H9 (cell line): Measurements from ENCODE around the gene HBS1L. TPM values are rescaled to one million over a fixed set of nuclear protein-coding genes. Genes with fewer than 3 reads are reported as not detected.
A peak's percentile ranks its signal among the peaks of the same experiment; 100 is the strongest.

ENCODE experiments used
- DNase-seq: peaks from one replicate; pipeline ENCODE4 v3.0.0-alpha.2; 2017
- H2AFZ ChIP-seq: one replicate; pipeline ENCODE4 v1.6.1; 2013; ENCODE audit warnings: mild to moderate bottlenecking, low read length, control low read depth, moderate library complexity
- H2AK5ac ChIP-seq: 2 replicates; pipeline ENCODE4 v1.6.1; 2013; ENCODE audit warnings: low read length, control low read depth, mixed read lengths; ENCODE audit not compliant: insufficient read length
- H2BK120ac ChIP-seq: one replicate; pipeline ENCODE4 v1.6.1; 2013; ENCODE audit warnings: low read depth, mild to moderate bottlenecking, low read length, control low read depth, inconsistent platforms; ENCODE audit not compliant: poor library complexity, severe bottlenecking
- H2BK12ac ChIP-seq: 2 replicates; pipeline ENCODE4 v1.6.1; 2013; ENCODE audit warnings: low read length, control low read depth, mixed read lengths, low read depth; ENCODE audit not compliant: insufficient read length
- H2BK15ac ChIP-seq: 2 replicates; pipeline ENCODE4 v1.6.1; 2013; ENCODE audit warnings: low read depth, low read length, control low read depth
- H2BK20ac ChIP-seq: one replicate; pipeline ENCODE4 v1.6.1; 2013; ENCODE audit warnings: low read depth, mild to moderate bottlenecking, low read length, control low read depth, inconsistent platforms; ENCODE audit not compliant: poor library complexity, severe bottlenecking
- H2BK5ac ChIP-seq: 2 replicates; pipeline ENCODE4 v1.6.1; 2013; ENCODE audit warnings: low read length, control low read depth, mixed read lengths; ENCODE audit not compliant: insufficient read length
- H3K14ac ChIP-seq: 2 replicates; pipeline ENCODE4 v1.6.1; 2013; ENCODE audit warnings: low read length, control low read depth; ENCODE audit not compliant: insufficient read depth
- H3K18ac ChIP-seq: 2 replicates; pipeline ENCODE4 v1.6.1; 2013; ENCODE audit warnings: low read depth, mild to moderate bottlenecking, mixed read lengths, low read length, control low read depth; ENCODE audit not compliant: insufficient read length
- H3K23ac ChIP-seq: 2 replicates; pipeline ENCODE4 v1.6.1; 2013; ENCODE audit warnings: low read length, control low read depth, mixed read lengths, low read depth; ENCODE audit not compliant: insufficient read length
- H3K23me2 ChIP-seq: 2 replicates; pipeline ENCODE4 v1.6.1; 2013; ENCODE audit warnings: low read depth, mild to moderate bottlenecking, mixed read lengths, low read length, control low read depth; ENCODE audit not compliant: insufficient read length, poor library complexity, severe bottlenecking
- H3K27ac ChIP-seq: 2 replicates; pipeline ENCODE4 v1.5.1; 2013; ENCODE audit warnings: low read length, control low read depth, mixed read lengths, low read depth; ENCODE audit not compliant: insufficient read length
- H3K27me3 ChIP-seq: 2 replicates; pipeline ENCODE4 v1.6.1; 2013; ENCODE audit warnings: low read length, control low read depth, inconsistent platforms; ENCODE audit not compliant: insufficient read depth
- H3K4ac ChIP-seq: 2 replicates; pipeline ENCODE4 v1.6.1; 2013; ENCODE audit warnings: low read depth, mild to moderate bottlenecking, control low read depth, inconsistent platforms, low read length, moderate library complexity
- H3K4me1 ChIP-seq: 2 replicates; pipeline ENCODE4 v1.6.1; 2013; ENCODE audit warnings: low read length, control low read depth, inconsistent platforms; ENCODE audit not compliant: insufficient read depth
- H3K4me2 ChIP-seq: 2 replicates; pipeline ENCODE4 v1.6.1; 2013; ENCODE audit warnings: low read length, control low read depth, mixed read lengths; ENCODE audit not compliant: insufficient read length, insufficient read depth
- H3K56ac ChIP-seq: 2 replicates; pipeline ENCODE4 v1.6.1; 2013; ENCODE audit warnings: low read depth, mild to moderate bottlenecking, mixed read lengths, low read length, control low read depth; ENCODE audit not compliant: insufficient read length
- H3K79me1 ChIP-seq: 2 replicates; pipeline ENCODE4 v1.6.1; 2013; ENCODE audit warnings: low read depth, mild to moderate bottlenecking, moderate library complexity, low read length, control low read depth, inconsistent platforms; ENCODE audit not compliant: insufficient read depth, poor library complexity, severe bottlenecking
- H3K79me2 ChIP-seq: 2 replicates; pipeline ENCODE4 v1.6.1; 2013; ENCODE audit warnings: low read length, control low read depth, inconsistent platforms; ENCODE audit not compliant: insufficient read depth
- H3K9ac ChIP-seq: 2 replicates; pipeline ENCODE4 v1.6.1; 2013; ENCODE audit warnings: low read length, control low read depth, mixed read lengths; ENCODE audit not compliant: insufficient read length; ENCODE audit errors: extremely low read depth
- H3K9me3 ChIP-seq: one replicate; pipeline ENCODE4 v1.6.1; 2013; ENCODE audit warnings: low read depth, low read length, inconsistent platforms; ENCODE audit not compliant: control insufficient read depth
- H3T11ph ChIP-seq: one replicate; pipeline ENCODE4 v1.6.1; 2013; ENCODE audit warnings: mild to moderate bottlenecking, low read length, control low read depth, inconsistent platforms
- H4K20me1 ChIP-seq: one replicate; pipeline ENCODE4 v1.6.1; 2013; ENCODE audit not compliant: control insufficient read depth, insufficient read length, insufficient read depth
- H4K5ac ChIP-seq: 2 replicates; pipeline ENCODE4 v1.6.1; 2013; ENCODE audit warnings: low read depth, mild to moderate bottlenecking, mixed read lengths, low read length, control low read depth; ENCODE audit not compliant: insufficient read length
- H4K8ac ChIP-seq: replicated peaks from 2 replicates; pipeline ENCODE4 v1.6.1; 2013; ENCODE audit warnings: low read length, control low read depth, mixed read lengths, low read depth; ENCODE audit not compliant: insufficient read length
- H4K91ac ChIP-seq: 2 replicates; pipeline ENCODE4 v1.6.1; 2013; ENCODE audit warnings: low read depth, mild to moderate bottlenecking, moderate library complexity, mixed read lengths, low read length, control low read depth; ENCODE audit not compliant: insufficient read length
- H3K27ac Mint-ChIP-seq, 3 experiments: 2 replicates in 2 of 3; 3 replicates in 1 of 3; pipeline ENCODE4 v1.8.0; 2020 to 2021; ENCODE audit warnings: mixed read lengths in 3 of 3, mild to moderate bottlenecking in 1 of 3, moderate library complexity in 1 of 3
- H3K27me3 Mint-ChIP-seq: 2 replicates; pipeline ENCODE4 v1.8.0; 2021; ENCODE audit warnings: low read depth, mild to moderate bottlenecking, moderate library complexity, mixed read lengths
- H3K36me3 Mint-ChIP-seq, 3 experiments: 2 replicates in 2 of 3; 3 replicates in 1 of 3; pipeline ENCODE4 v1.8.0; 2020 to 2021; ENCODE audit warnings: low read depth in 3 of 3, mixed read lengths in 3 of 3; ENCODE audit not compliant: insufficient read depth in 1 of 3
- H3K4me1 Mint-ChIP-seq, 2 experiments: 2 replicates each; pipeline ENCODE4 v1.8.0; 2020; ENCODE audit warnings: mixed read lengths in 2 of 2
- H3K4me3 Mint-ChIP-seq, 2 experiments: 2 replicates in 1 of 2; 3 replicates in 1 of 2; pipeline ENCODE4 v1.8.0; 2020 to 2021; ENCODE audit warnings: mild to moderate bottlenecking in 2 of 2, mixed read lengths in 2 of 2, moderate library complexity in 1 of 2
- H3K9me3 Mint-ChIP-seq, 2 experiments: 2 replicates in 1 of 2; 3 replicates in 1 of 2; pipeline ENCODE4 v1.8.0; 2020; ENCODE audit warnings: mild to moderate bottlenecking in 2 of 2, mixed read lengths in 2 of 2, moderate library complexity in 1 of 2
- WGBS: extraction: QIAGEN DNeasy Blood & Tissue Kit; methylation state at CpG from one replicate; pipeline ENCODE4 v1.1.7; 2013; ENCODE audit warnings: missing lambda C conversion rate, low lambda C conversion rate, mixed read lengths; ENCODE audit not compliant: insufficient read length; ENCODE audit errors: extremely low coverage; 5-methylcytosine and 5-hydroxymethylcytosine counted together
- total RNA-seq: library from RNA; stranded (reverse); gene quantifications from 2 replicates; pipeline ENCODE4 v1.2.1, GENCODE V29; 2021
- TF ChIP-seq, protein P1 (sequence below): fragments of 200-600 bp; sonication (generic); conservative IDR thresholded peaks from 3 replicates; pipeline ENCODE4 v1.8.0; 2021; ENCODE audit warnings: antibody characterized with exemption, mild to moderate bottlenecking

Gene HBS1L
- total RNA-seq, 1 experiment from 2014 or later = 110 TPM

DNA sequence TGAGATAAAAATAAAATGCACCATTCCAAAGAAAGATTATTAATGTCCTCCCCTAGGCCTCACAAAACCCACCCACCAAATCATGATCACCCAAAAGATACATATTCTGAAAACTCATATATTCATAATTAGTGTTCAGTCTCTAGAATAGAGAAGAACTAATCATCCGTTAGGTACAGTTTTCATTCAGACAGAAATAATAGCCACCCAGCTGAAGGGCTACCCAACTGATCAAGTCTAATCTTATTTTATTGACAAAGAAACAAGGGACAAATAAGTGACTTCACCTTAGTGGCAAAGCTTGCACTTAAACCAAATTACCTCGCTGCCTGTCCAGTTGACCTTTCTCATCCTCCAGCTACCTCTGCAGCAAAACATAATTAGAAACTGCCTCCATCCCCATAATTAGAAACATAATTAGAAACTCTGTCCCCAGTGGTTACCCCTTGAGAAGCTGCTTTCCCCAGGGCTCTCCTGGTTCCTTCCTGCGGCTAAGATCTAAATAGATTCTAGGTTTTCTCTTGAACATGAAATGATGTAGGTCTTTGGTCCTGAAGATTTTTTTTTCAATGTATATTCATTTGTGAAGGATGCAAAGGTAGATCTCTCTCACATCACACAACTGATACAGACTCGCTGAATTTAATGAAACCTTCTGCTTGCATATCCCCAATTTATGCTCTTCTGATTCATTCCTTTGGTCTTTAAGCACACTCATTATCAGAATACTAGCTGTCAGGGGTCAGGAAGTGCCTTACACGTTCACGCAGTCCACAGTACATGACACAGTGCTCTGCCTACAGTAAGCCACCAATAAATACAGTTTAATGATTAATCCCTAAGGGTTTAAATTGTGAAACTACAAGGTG is 46.3 kb downstream of the HBS1L start:
- no peak overlapping the region for H3K9ac ChIP-seq
- H2BK12ac ChIP-seq = no peak overlapping the region
- no peak overlapping the region for H2AK5ac ChIP-seq
- H3K27ac Mint-ChIP-seq = peak overlapping the region in 1 of 3 experiments; percentile 24; a peak in 2 of 7 replicates
- H3K9me3 ChIP-seq = no peaks in the 10 kb centered on the region
- no peak overlapping the region for H3T11ph ChIP-seq
- H3K4me2 ChIP-seq = no peak overlapping the region
- no CpG with 5 or more reads among the region's 6 CpGs for WGBS
- H3K4me1 Mint-ChIP-seq = no peaks in the 10 kb centered on the region
- no peak overlapping the region for H3K27ac ChIP-seq
- no peak overlapping the region for H3K14ac ChIP-seq
- no peaks in the 10 kb centered on the region for H3K79me2 ChIP-seq
- H3K36me3 Mint-ChIP-seq = peaks cover 0 to 3% (median 0%) of the 10 kb centered on the region in 3 experiments; a peak in 2 of 7 replicates
- H2BK20ac ChIP-seq = no peak overlapping the region
- H3K4ac ChIP-seq = no peak overlapping the region
- H2BK5ac ChIP-seq = no peak overlapping the region
- no peaks in the 10 kb centered on the region for H3K23me2 ChIP-seq
- H3K56ac ChIP-seq = no peak overlapping the region
- H2BK120ac ChIP-seq = no peak overlapping the region
- no peak overlapping the region for H2AFZ ChIP-seq
- no peak overlapping the region for H4K5ac ChIP-seq
- TF ChIP-seq, protein P1, sequence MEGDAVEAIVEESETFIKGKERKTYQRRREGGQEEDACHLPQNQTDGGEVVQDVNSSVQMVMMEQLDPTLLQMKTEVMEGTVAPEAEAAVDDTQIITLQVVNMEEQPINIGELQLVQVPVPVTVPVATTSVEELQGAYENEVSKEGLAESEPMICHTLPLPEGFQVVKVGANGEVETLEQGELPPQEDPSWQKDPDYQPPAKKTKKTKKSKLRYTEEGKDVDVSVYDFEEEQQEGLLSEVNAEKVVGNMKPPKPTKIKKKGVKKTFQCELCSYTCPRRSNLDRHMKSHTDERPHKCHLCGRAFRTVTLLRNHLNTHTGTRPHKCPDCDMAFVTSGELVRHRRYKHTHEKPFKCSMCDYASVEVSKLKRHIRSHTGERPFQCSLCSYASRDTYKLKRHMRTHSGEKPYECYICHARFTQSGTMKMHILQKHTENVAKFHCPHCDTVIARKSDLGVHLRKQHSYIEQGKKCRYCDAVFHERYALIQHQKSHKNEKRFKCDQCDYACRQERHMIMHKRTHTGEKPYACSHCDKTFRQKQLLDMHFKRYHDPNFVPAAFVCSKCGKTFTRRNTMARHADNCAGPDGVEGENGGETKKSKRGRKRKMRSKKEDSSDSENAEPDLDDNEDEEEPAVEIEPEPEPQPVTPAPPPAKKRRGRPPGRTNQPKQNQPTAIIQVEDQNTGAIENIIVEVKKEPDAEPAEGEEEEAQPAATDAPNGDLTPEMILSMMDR = no peak
- H4K20me1 ChIP-seq = no peaks in the 10 kb centered on the region
- no peak overlapping the region for H3K18ac ChIP-seq
- no peaks in the 10 kb centered on the region for H3K27me3 ChIP-seq
- H3K23ac ChIP-seq = no peak overlapping the region
- H3K9me3 Mint-ChIP-seq = no peaks in the 10 kb centered on the region
- no peak overlapping the region for H4K8ac ChIP-seq
- no peak overlapping the region for H3K4me3 Mint-ChIP-seq
- H3K27me3 Mint-ChIP-seq = no peaks in the 10 kb centered on the region
- no peaks in the 10 kb centered on the region for H3K79me1 ChIP-seq
- no peaks in the 10 kb centered on the region for H3K4me1 ChIP-seq
- no peak overlapping the region for H4K91ac ChIP-seq
- DNase-seq = no peak
- H2BK15ac ChIP-seq = no peak overlapping the region
